ENCODE measurements around the gene PID1. TPM values are rescaled to one million over a fixed set of nuclear protein-coding genes. Genes with fewer than 3 reads are reported as not detected.

The PID1 gene
- total and polyA plus RNA-seq, 2 donors (not counting 1 experiment from before 2014, with no cell fraction given): 0.10 TPM; not detected in 1

DNA sequence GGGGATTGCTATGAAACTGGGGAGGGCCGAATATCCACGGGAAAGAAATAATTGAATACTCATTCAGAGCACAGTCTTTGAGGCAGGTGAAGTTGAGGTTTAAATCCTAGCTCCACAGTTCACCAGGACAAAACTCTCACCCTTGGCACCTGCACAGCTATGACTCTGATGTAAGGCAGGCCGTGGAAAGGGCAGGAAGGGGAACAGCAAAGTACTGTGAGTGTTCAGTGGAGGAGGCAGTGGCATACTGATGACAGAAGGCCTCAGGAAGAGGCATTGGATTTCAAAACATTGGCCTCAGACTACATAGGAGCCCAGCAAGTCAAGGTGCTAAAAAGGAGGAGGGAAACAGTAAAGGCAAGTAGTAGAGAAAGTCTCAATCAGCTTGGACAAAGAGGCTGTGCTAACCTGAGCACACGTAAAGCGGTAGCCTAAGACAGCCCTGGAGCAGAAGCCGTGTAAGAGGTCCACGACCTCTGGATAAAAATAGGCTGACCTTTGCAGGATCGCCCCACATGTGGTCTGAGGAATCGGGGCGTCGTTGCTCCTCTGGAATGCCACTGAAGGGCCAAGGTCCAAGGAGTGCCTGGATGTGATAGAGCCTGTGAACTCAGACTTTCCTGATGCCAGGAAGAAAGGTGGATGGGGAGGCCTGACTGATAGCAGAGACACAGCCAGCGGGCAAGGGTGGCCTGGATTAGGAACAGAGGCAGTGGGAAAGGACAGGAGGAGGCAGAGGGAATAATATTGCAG is 243.6 kb downstream of the PID1 start:
- DNase-seq (no peak), ATAC-seq (ENCODE audit: low read depth) (no peak)
- Mint-ChIP-seq H3K9me3 (ENCODE audit: insufficient read depth) (no peaks in the 10 kb centered on the region), H3K27me3 (no peaks in the 10 kb centered on the region), H3K4me3 (no peak overlapping the region), H3K27ac (no peak overlapping the region), H3K4me1 (no peaks in the 10 kb centered on the region)
- no peak overlapping the region for H2AFZ ChIP-seq (ENCODE audit: insufficient read depth, low read depth, low read length, poor library complexity, severe bottlenecking)
- no peaks in the 10 kb centered on the region for H3K27me3 ChIP-seq (replicated peaks in 1 of 4; ENCODE audit: control extremely low read depth in 1 of 4, control insufficient read depth in 3 of 4, insufficient read depth in 4 of 4, low read length in 3 of 4)
- TF ChIP-seq, protein P1, sequence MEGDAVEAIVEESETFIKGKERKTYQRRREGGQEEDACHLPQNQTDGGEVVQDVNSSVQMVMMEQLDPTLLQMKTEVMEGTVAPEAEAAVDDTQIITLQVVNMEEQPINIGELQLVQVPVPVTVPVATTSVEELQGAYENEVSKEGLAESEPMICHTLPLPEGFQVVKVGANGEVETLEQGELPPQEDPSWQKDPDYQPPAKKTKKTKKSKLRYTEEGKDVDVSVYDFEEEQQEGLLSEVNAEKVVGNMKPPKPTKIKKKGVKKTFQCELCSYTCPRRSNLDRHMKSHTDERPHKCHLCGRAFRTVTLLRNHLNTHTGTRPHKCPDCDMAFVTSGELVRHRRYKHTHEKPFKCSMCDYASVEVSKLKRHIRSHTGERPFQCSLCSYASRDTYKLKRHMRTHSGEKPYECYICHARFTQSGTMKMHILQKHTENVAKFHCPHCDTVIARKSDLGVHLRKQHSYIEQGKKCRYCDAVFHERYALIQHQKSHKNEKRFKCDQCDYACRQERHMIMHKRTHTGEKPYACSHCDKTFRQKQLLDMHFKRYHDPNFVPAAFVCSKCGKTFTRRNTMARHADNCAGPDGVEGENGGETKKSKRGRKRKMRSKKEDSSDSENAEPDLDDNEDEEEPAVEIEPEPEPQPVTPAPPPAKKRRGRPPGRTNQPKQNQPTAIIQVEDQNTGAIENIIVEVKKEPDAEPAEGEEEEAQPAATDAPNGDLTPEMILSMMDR (IDR thresholded peaks at IDR 0.05): no peak
- TF ChIP-seq EZH2 (IDR thresholded peaks at IDR 0.05; ENCODE audit: borderline replicate concordance, insufficient read depth, low read depth, low read length, poor library complexity, severe bottlenecking): no peak
- CTCF ChIA-PET: no interaction called here
- no peak overlapping the region for H3K27ac ChIP-seq (ENCODE audit: low read length in 2 of 2)
- intact Hi-C loops (cut with micrococcal nuclease): no loop called here
- peaks cover 0 to 13% (median 0%) of the 10 kb centered on the region in 3 donors for H3K9me3 ChIP-seq (ENCODE audit: control extremely low read depth in 1 of 3, control insufficient read depth in 2 of 3, insufficient read depth in 1 of 3, low read length in 2 of 3)
- POLR2A ChIA-PET: no interaction called here
- WGBS (ENCODE audit: insufficient coverage): 78% methylated on average over 10 of the region's 12 CpGs
- H3K79me2 ChIP-seq (ENCODE audit: control insufficient read depth, insufficient read depth, low read length): no peaks in the 10 kb centered on the region
- H3K9ac ChIP-seq (ENCODE audit: low read length): no peak overlapping the region
- H3K4me2 ChIP-seq (replicated peaks; ENCODE audit: low read depth, low read length, poor library complexity, severe bottlenecking): no peak overlapping the region
- H4K20me1 ChIP-seq (ENCODE audit: control insufficient read depth, insufficient read depth, low read length, poor library complexity, severe bottlenecking): no peaks in the 10 kb centered on the region
- no peaks in the 10 kb centered on the region for H3K4me1 ChIP-seq (ENCODE audit: control insufficient read depth in 2 of 2, insufficient read depth in 2 of 2, low read length in 2 of 2)
- no peak overlapping the region for H3K4me3 ChIP-seq (ENCODE audit: control extremely low read depth in 1 of 5, extremely low read depth in 1 of 5, insufficient read depth in 1 of 5, low read depth in 2 of 5, low read length in 4 of 5)
- H3K36me3 ChIP-seq (replicated peaks in 1 of 2; ENCODE audit: control extremely low read depth in 1 of 2, control insufficient read depth in 1 of 2, extremely low read depth in 1 of 2, insufficient read depth in 2 of 2, low read length in 1 of 2): no peaks in the 10 kb centered on the region

DNA sequence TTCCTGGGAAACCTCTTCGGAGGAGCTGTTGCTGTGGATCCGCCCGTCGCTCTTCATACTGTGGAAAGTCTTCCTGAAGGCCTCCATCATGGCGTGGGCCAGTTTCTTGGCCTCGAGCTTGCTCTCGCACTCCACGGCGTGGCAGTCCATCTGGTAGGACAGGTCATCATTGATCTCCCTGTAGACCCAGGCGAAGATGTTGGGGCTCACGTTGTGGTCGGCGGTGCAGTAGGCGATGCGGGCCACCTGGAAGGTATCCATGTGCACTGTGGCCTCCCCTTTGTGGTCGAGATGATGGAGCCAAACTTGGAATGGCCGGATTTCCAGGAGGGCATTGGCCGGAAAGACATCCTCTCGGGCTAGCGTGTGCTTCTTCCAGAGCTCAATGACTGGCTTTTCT is 245.4 kb downstream of the PID1 start:
- intact Hi-C loops (cut with micrococcal nuclease): no loop called here
- Mint-ChIP-seq H3K4me1 (no peaks in the 10 kb centered on the region), H3K4me3 (no peak overlapping the region), H3K27me3 (no peaks in the 10 kb centered on the region), H3K27ac (no peak overlapping the region), H3K9me3 (ENCODE audit: insufficient read depth) (peaks cover under 1% of the 10 kb centered on the region)
- TF ChIP-seq, protein P1 (IDR thresholded peaks at IDR 0.05): no peak
- TF ChIP-seq EZH2 (IDR thresholded peaks at IDR 0.05; ENCODE audit: borderline replicate concordance, insufficient read depth, low read depth, low read length, poor library complexity, severe bottlenecking): no peak
- WGBS (ENCODE audit: insufficient coverage): 93% methylated on average over 20 of the region's 20 CpGs
- no peak for ATAC-seq (ENCODE audit: low read depth)
- Histone ChIP-seq H3K36me3 (replicated peaks in 1 of 2; ENCODE audit: control extremely low read depth in 1 of 2, control insufficient read depth in 1 of 2, extremely low read depth in 1 of 2, insufficient read depth in 2 of 2, low read length in 1 of 2) (no peaks in the 10 kb centered on the region), H3K9ac (ENCODE audit: low read length) (no peak overlapping the region), H3K4me3 (ENCODE audit: control extremely low read depth in 1 of 5, extremely low read depth in 1 of 5, insufficient read depth in 1 of 5, low read depth in 2 of 5, low read length in 4 of 5) (no peak overlapping the region), H4K20me1 (ENCODE audit: control insufficient read depth, insufficient read depth, low read length, poor library complexity, severe bottlenecking) (no peaks in the 10 kb centered on the region), H3K27ac (ENCODE audit: low read length in 2 of 2) (no peak overlapping the region), H3K27me3 (replicated peaks in 1 of 4; ENCODE audit: control extremely low read depth in 1 of 4, control insufficient read depth in 3 of 4, insufficient read depth in 4 of 4, low read length in 3 of 4) (no peaks in the 10 kb centered on the region), H3K9me3 (ENCODE audit: control extremely low read depth in 1 of 3, control insufficient read depth in 2 of 3, insufficient read depth in 1 of 3, low read length in 2 of 3) (peaks cover 0 to 13% (median 0%) of the 10 kb centered on the region in 3 donors), H3K79me2 (ENCODE audit: control insufficient read depth, insufficient read depth, low read length) (no peaks in the 10 kb centered on the region), H2AFZ (ENCODE audit: insufficient read depth, low read depth, low read length, poor library complexity, severe bottlenecking) (no peak overlapping the region), H3K4me1 (ENCODE audit: control insufficient read depth in 2 of 2, insufficient read depth in 2 of 2, low read length in 2 of 2) (no peaks in the 10 kb centered on the region), H3K4me2 (replicated peaks; ENCODE audit: low read depth, low read length, poor library complexity, severe bottlenecking) (no peak overlapping the region)
- DNase-seq: no peak
- ChIA-PET CTCF (no interaction called here), POLR2A (no interaction called here)
